ENCODE results near the gene OGFOD1. TPM values are rescaled to one million over a fixed set of nuclear protein-coding genes. Genes with fewer than 3 reads are reported as not detected.

The OGFOD1 gene
- total RNA-seq = 10 to 100 TPM in 6 of 7 donors, 1 to 10 TPM in 1; 8.1 to 45.2 (median 28.9) TPM
- polyA plus RNA-seq = 10 to 100 TPM; 12.2 to 36.4 TPM
- long read RNA-seq, donor 1, full-length matches to known transcripts = 47 of 63 reads
- long read RNA-seq, donor 1, partial matches to known transcripts = 10 of 63 reads
- long read RNA-seq, donor 1, other reads (novel, unspliced or antisense) = 6 of 63 reads
- long read RNA-seq, donor 2, full-length matches to known transcripts = 11 of 135 reads
- long read RNA-seq, donor 2, partial matches to known transcripts = 124 of 135 reads
- long read RNA-seq, donor 2, other reads (novel, unspliced or antisense) = 0 of 135 reads
- long read RNA-seq, donor 3, full-length matches to known transcripts = 27 of 32 reads
- long read RNA-seq, donor 3, partial matches to known transcripts = 1 of 32 reads
- long read RNA-seq, donor 3, other reads (novel, unspliced or antisense) = 4 of 32 reads

- H3K27me3 ChIP-seq = no peaks in the 10 kb centered on the region
- H3K4me3 ChIP-seq = peak within 1 kb of the TSS; percentile 62
- peak; percentile 56 for TF ChIP-seq POLR2A (IDR thresholded peaks at IDR 0.05)
- no peak for TF ChIP-seq CTCF (IDR thresholded peaks at IDR 0.05)
- DNase-seq = peak; percentile 90 to 93 (median 91)
- 0 to 1% (median 1%) methylated on average over 56 of the region's 56 CpGs for WGBS, 3 donors
- peaks cover 14% of the 10 kb centered on the region for H3K4me1 ChIP-seq (ENCODE audit: insufficient read depth)
- H3K9me3 ChIP-seq = no peaks in the 10 kb centered on the region
- H3K36me3 ChIP-seq = no peaks in the 10 kb centered on the region
- intact Hi-C loops (cut with DNase I) = no loop called here
- peak within 1 kb of the TSS in 1 of 2 donors; percentile 66 for H3K27ac ChIP-seq
These were observed at the start of gene OGFOD1, which contains the start of gene NUDT21 for GRCh38 chr16:56450986-56451752. OGFOD1 (plus strand) TSS chr16:56451554; CDS start chr16:56451613, 59 bp downstream. NUDT21 (minus strand) TSS chr16:56451332; CDS start chr16:56451202, 130 bp downstream.

DNA sequence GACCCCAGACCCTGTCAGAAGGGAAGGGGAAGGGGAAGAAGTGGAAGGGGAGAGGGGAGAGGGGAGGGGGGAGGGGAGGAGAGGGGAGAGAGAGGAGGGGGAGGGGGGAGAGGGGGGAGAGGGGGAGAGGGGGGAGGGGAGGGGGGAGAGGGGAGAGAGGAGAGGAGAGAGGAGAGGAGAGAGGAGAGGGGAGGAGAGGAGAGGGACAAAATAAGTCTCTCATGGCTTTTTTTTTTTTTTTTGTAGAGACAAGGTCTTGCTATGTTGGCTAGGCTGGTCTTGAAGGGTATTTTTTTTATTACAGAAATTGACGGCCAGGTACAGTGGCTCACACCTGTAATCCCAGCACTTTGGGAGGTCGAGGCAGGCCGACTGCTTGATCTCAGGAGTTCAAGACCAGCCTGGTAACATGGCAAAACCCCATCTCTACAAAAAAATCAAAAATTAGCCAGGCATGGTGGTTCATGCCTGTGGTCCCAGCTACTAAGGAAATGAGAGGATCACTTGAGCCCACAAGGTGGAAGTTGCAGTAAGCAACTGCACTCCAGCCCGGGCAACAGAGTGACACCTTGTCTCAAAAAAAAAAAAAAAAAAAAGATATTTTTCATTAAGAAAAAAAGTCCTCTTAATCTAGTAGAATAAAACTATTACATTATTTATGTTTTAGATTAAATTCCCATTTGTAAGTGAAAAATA lies 45.2 kb upstream of the OGFOD1 start:
- Histone ChIP-seq H3K4me3 (no peak overlapping the region), H3K9me3 (no peaks in the 10 kb centered on the region), H3K4me1 (ENCODE audit: insufficient read depth) (no peaks in the 10 kb centered on the region), H3K27ac (no peak overlapping the region), H3K36me3 (no peaks in the 10 kb centered on the region), H3K27me3 (no peaks in the 10 kb centered on the region)
- TF ChIP-seq POLR2A (IDR thresholded peaks at IDR 0.05) = no peak
- TF ChIP-seq EP300 (IDR thresholded peaks at IDR 0.05) = no peak
- TF ChIP-seq CTCF (IDR thresholded peaks at IDR 0.05) = no peak
- whole genome bisulfite sequencing, 3 donors = 74 to 90% (median 87%) methylated on average over 4 of the region's 4 CpGs
- intact Hi-C loops (cut with DNase I) = no loop called here
- no peak for DNase-seq

DNA sequence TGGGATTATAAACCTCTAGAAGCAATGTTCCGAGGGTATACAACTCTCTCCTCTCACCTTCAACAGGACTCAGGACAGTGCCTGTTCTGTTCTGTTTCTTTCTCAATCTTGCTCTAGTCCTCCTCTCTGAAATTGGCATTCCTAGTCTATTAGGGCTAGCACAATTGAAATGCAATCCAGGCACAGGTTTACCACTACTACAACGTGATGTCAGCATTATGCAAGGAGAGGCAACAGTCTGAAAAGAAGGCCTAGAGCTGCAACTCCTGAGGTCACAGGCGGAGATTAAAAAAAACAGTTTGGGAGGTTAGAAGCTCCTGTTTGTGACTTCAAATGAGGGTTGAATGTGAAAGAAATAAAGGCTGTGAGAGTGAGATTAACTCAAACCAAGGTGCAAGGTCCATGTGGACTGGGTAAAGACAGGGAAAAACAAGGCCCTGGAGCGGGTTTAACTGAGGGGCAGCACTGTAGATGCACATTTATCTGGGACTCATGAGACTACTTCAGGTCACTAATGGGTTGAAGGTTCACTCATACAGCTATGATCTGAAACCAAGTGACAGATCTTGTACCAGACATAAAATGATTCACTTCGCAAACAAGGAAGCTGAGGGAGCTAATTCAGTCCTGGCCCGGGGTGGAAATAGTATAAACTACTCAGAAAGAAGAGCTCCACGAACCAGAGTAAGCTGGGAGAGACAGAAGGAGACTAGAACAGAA lies 42.8 kb upstream of the OGFOD1 start:
- no peak overlapping the region for H3K27ac ChIP-seq
- no peaks in the 10 kb centered on the region for H3K4me1 ChIP-seq (ENCODE audit: insufficient read depth)
- no peak for DNase-seq
- 73 to 93% (median 80%) methylated on average over 7 of the region's 7 CpGs for WGBS, 3 donors
- H3K9me3 ChIP-seq = no peaks in the 10 kb centered on the region
- no peak for TF ChIP-seq CTCF (IDR thresholded peaks at IDR 0.05)
- no peak for TF ChIP-seq POLR2A (IDR thresholded peaks at IDR 0.05)
- TF ChIP-seq EP300 (IDR thresholded peaks at IDR 0.05) = no peak
- intact Hi-C loops (cut with DNase I) = no loop called here
- no peak overlapping the region for H3K4me3 ChIP-seq
- H3K36me3 ChIP-seq = no peaks in the 10 kb centered on the region
- H3K27me3 ChIP-seq = no peaks in the 10 kb centered on the region

DNA sequence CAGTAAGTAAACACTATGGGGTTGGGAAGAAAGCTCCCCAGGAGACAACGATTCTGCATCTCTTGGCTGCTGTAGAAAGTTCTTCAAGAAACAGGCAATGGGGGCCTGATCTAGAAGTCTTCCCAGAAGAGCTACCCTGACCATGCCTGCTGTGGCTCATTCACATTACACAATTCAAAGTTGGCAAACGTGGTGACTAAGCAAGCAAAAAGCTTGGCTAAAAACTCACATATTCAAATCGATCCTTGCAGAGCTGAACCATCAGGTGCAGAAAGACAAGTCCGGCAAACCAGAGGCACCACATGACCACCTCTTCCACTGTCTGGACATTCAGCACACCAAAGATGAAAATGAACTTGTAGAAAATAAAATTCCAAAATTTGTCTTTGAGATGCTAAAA lies 42.2 kb upstream of the OGFOD1 start:
- Histone ChIP-seq H3K36me3 (no peaks in the 10 kb centered on the region), H3K27ac (no peak overlapping the region), H3K4me3 (no peak overlapping the region), H3K9me3 (no peaks in the 10 kb centered on the region), H3K4me1 (ENCODE audit: insufficient read depth) (no peaks in the 10 kb centered on the region), H3K27me3 (no peaks in the 10 kb centered on the region)
- WGBS, 3 donors = 76 to 86% (median 84%) methylated on average over 4 of the region's 4 CpGs
- DNase-seq = no peak
- no peak for TF ChIP-seq EP300 (IDR thresholded peaks at IDR 0.05)
- no peak for TF ChIP-seq POLR2A (IDR thresholded peaks at IDR 0.05)
- TF ChIP-seq CTCF (IDR thresholded peaks at IDR 0.05) = no peak
- intact Hi-C loops (cut with DNase I) = no loop called here

Measured in ovary (tissue), 10 donors.